G401 (cell line): ENCODE data around the gene CYBA. TPM values are rescaled to one million over a fixed set of nuclear protein-coding genes. Genes with fewer than 3 reads are reported as not detected.
"Not testable (repeated sequence)": the region's sequence is repeated elsewhere in the genome, so short reads cannot be mapped to it uniquely, and the experiment has no call there.

ENCODE experiments used
- DNase-seq: peaks from one replicate; pipeline ENCODE4 v3.0.0-alpha.2; 2015; ENCODE audit warnings: low spot score
- in situ Hi-C: cut with HindIII; loops from 2 replicates; pipeline ENCODE4 v1.10.0; 2016; ENCODE audit warnings: low sequenced_read_pairs, mixed read lengths
- total RNA-seq: library from RNA; depleted of rRNA; stranded (reverse); fragments of >200 nt; shearing (Covaris generic); gene quantifications from 2 replicates; pipeline ENCODE4 v1.2.3, GENCODE V29; 2014

CYBA gene
- total RNA-seq, 1 experiment from 2014 or later: 299 TPM

- in situ Hi-C loops: no loop called here
- DNase-seq: no peak
Measured at GRCh38 chr16:88687254-88687576, 36.4 kb upstream of the CYBA start.

- in situ Hi-C loops: no loop called here
- peak; percentile 64 for DNase-seq
Measured at GRCh38 chr16:88686439-88687253, 35.8 kb upstream of the CYBA start, which contains the start of gene SNAI3. TSS of gene SNAI3 (minus strand) at chr16:88686507. CDS start at chr16:88686406, 101 bp downstream.

GRCh38 chr16:88686062-88686438, 35.2 kb upstream of the CYBA start:
- DNase-seq: no peak
- in situ Hi-C loops: no loop called here

GRCh38 chr16:88685156-88686061, 34.6 kb upstream of the CYBA start:
- DNase-seq: no peak
- in situ Hi-C loops: no loop called here

GRCh38 chr16:88684569-88685155, 33.8 kb upstream of the CYBA start:
- no peak for DNase-seq
- in situ Hi-C loops: no loop called here

- in situ Hi-C loops: no loop called here
Measured at GRCh38 chr16:88681709-88682451, 31.0 kb upstream of the CYBA start.

GRCh38 chr16:88681084-88681680, 30.3 kb upstream of the CYBA start:
- in situ Hi-C loops: no loop called here
- no peak for DNase-seq

More at GRCh38 chr16:88681709-88682451, 31.0 kb upstream of the CYBA start:
- DNase-seq: no peak

GRCh38 chr16:88680554-88681083, 29.8 kb upstream of the CYBA start:
- in situ Hi-C loops: no loop called here
- no peak for DNase-seq

- in situ Hi-C loops: loop anchor here (10.0 kb wide), 1 partner anchor 76 kb away; no protein-coding TSS in a partner anchor
- peak; percentile 25 for DNase-seq
Measured at GRCh38 chr16:88678224-88678979, 27.5 kb upstream of the CYBA start.

- DNase-seq: no peak
- in situ Hi-C loops: loop anchor here (10.0 kb wide), 1 partner anchor 77 kb away; no protein-coding TSS in a partner anchor
Measured at GRCh38 chr16:88677721-88678120, 26.9 kb upstream of the CYBA start.

GRCh38 chr16:88676502-88677242, 25.8 kb upstream of the CYBA start:
- DNase-seq: no peak
- in situ Hi-C loops: loop anchor here (10.0 kb wide), 1 partner anchor 78 kb away; no protein-coding TSS in a partner anchor

- in situ Hi-C loops: loop anchor here (10.0 kb wide), 1 partner anchor 81 kb away; no protein-coding TSS in a partner anchor
- DNase-seq: no peak
Measured at GRCh38 chr16:88673716-88674379, 23.0 kb upstream of the CYBA start.

- in situ Hi-C loops: loop anchor here (10.0 kb wide), 1 partner anchor 82 kb away; no protein-coding TSS in a partner anchor
- DNase-seq: no peak
Measured at GRCh38 chr16:88672776-88673175, 21.9 kb upstream of the CYBA start.

- in situ Hi-C loops: loop anchor here (10.0 kb wide), 1 partner anchor 83 kb away; no protein-coding TSS in a partner anchor
- DNase-seq: no peak
Measured at GRCh38 chr16:88671806-88672205, 21.0 kb upstream of the CYBA start.

- in situ Hi-C loops: loop anchor here (10.0 kb wide), 1 partner anchor 85 kb away; no protein-coding TSS in a partner anchor
Measured at GRCh38 chr16:88669980-88670379, 19.1 kb upstream of the CYBA start.

GRCh38 chr16:88669493-88669892, 18.6 kb upstream of the CYBA start:
- DNase-seq, in situ Hi-C loops: not testable (repeated sequence)

More at GRCh38 chr16:88669980-88670379, 19.1 kb upstream of the CYBA start:
- no peak for DNase-seq
